Measurements from ENCODE around the gene PNLIPRP2.

Gene PNLIPRP2

GRCh38 chr10:116608686-116609594 lies 11.8 kb upstream of the PNLIPRP2 start:
- Histone ChIP-seq H3K27ac (ENCODE audit: low read length) (no peak overlapping the region), H3K9me3 (ENCODE audit: insufficient read depth, low read length, severe bottlenecking) (no peaks in the 10 kb centered on the region), H3K9ac (ENCODE audit: low read depth, low read length) (no peak overlapping the region), H2AFZ (ENCODE audit: low read depth, low read length) (no peak overlapping the region), H3K27me3 (ENCODE audit: insufficient read depth, low read length, poor library complexity) (no peaks in the 10 kb centered on the region), H3K4me3 (ENCODE audit: low read depth in 1 of 2, low read length in 2 of 2) (no peak overlapping the region), H3K36me3 (ENCODE audit: insufficient read depth, low read length) (no peaks in the 10 kb centered on the region), H3K4me1 (ENCODE audit: insufficient read depth, low read length) (no peaks in the 10 kb centered on the region), H4K20me1 (ENCODE audit: insufficient read depth, low read length) (no peaks in the 10 kb centered on the region), H3K4me2 (ENCODE audit: insufficient read depth, low read length) (no peak overlapping the region), H3K79me2 (ENCODE audit: insufficient read depth, low read length) (no peaks in the 10 kb centered on the region)
- TF ChIP-seq CTCF (IDR thresholded peaks at IDR 0.05; ENCODE audit: borderline replicate concordance, extremely low read depth, low read length, poor library complexity, severe bottlenecking), result no peak
- TF ChIP-seq EZH2 (IDR thresholded peaks at IDR 0.05; ENCODE audit: borderline replicate concordance, low read depth, low read length, severe bottlenecking), result no peak
- DNase-seq (no peak), ATAC-seq (ENCODE audit: insufficient read depth, low read depth) (no peak)

GRCh38 chr10:116610443-116611152 lies 10.2 kb upstream of the PNLIPRP2 start:
- Histone ChIP-seq H4K20me1 (ENCODE audit: insufficient read depth, low read length) (no peaks in the 10 kb centered on the region), H3K9ac (ENCODE audit: low read depth, low read length) (no peak overlapping the region), H3K4me1 (ENCODE audit: insufficient read depth, low read length) (no peaks in the 10 kb centered on the region), H3K4me3 (ENCODE audit: low read depth in 1 of 2, low read length in 2 of 2) (no peak overlapping the region), H2AFZ (ENCODE audit: low read depth, low read length) (no peak overlapping the region), H3K9me3 (ENCODE audit: insufficient read depth, low read length, severe bottlenecking) (no peaks in the 10 kb centered on the region), H3K36me3 (ENCODE audit: insufficient read depth, low read length) (no peaks in the 10 kb centered on the region), H3K27me3 (ENCODE audit: insufficient read depth, low read length, poor library complexity) (no peaks in the 10 kb centered on the region), H3K79me2 (ENCODE audit: insufficient read depth, low read length) (no peaks in the 10 kb centered on the region), H3K4me2 (ENCODE audit: insufficient read depth, low read length) (no peak overlapping the region), H3K27ac (ENCODE audit: low read length) (no peak overlapping the region)
- ATAC-seq (ENCODE audit: insufficient read depth, low read depth) (no peak), DNase-seq (no peak)
- TF ChIP-seq EZH2 (IDR thresholded peaks at IDR 0.05; ENCODE audit: borderline replicate concordance, low read depth, low read length, severe bottlenecking) (no peak), CTCF (IDR thresholded peaks at IDR 0.05; ENCODE audit: borderline replicate concordance, extremely low read depth, low read length, poor library complexity, severe bottlenecking) (no peak)

- Histone ChIP-seq H2AFZ (ENCODE audit: low read depth, low read length) (no peak overlapping the region), H3K9ac (ENCODE audit: low read depth, low read length) (no peak overlapping the region), H3K27ac (ENCODE audit: low read length) (no peak overlapping the region), H3K4me1 (ENCODE audit: insufficient read depth, low read length) (no peaks in the 10 kb centered on the region), H3K27me3 (ENCODE audit: insufficient read depth, low read length, poor library complexity) (no peaks in the 10 kb centered on the region), H3K4me2 (ENCODE audit: insufficient read depth, low read length) (no peak overlapping the region), H3K9me3 (ENCODE audit: insufficient read depth, low read length, severe bottlenecking) (no peaks in the 10 kb centered on the region), H3K79me2 (ENCODE audit: insufficient read depth, low read length) (no peaks in the 10 kb centered on the region), H3K36me3 (ENCODE audit: insufficient read depth, low read length) (no peaks in the 10 kb centered on the region), H4K20me1 (ENCODE audit: insufficient read depth, low read length) (no peaks in the 10 kb centered on the region), H3K4me3 (ENCODE audit: low read depth in 1 of 2, low read length in 2 of 2) (no peak overlapping the region)
- no peak for ATAC-seq (ENCODE audit: insufficient read depth, low read depth)
- DNase-seq, result no peak
- TF ChIP-seq CTCF (IDR thresholded peaks at IDR 0.05; ENCODE audit: borderline replicate concordance, extremely low read depth, low read length, poor library complexity, severe bottlenecking), result no peak
Observed at GRCh38 chr10:116611153-116611545, 9.6 kb upstream of the PNLIPRP2 start.
